NCI-H460 (cell line): ENCODE measurements around the gene ANAPC4. TPM values are rescaled to one million over a fixed set of nuclear protein-coding genes. Genes with fewer than 3 reads are reported as not detected.
A peak's percentile ranks its signal among the peaks of the same experiment; 100 is the strongest.
"Not testable (repeated sequence)": the region's sequence is repeated elsewhere in the genome, so short reads cannot be mapped to it uniquely, and the experiment has no call there.

ENCODE experiments used
- DNase-seq: peaks from one replicate; pipeline ENCODE4 v3.0.0-alpha.2; 2016; ENCODE audit warnings: low read depth; ENCODE audit errors: extremely low read depth
- polyA plus RNA-seq: library from polyadenylated mRNA; depleted of rRNA; stranded (reverse); fragments of >200 nt; gene quantifications from 2 replicates; pipeline ENCODE4 v1.2.3, GENCODE V29; 2014; cell fraction: nucleus; rRNA removed
- total RNA-seq: library from RNA; depleted of rRNA; stranded (reverse); fragments of >200 nt; shearing (Covaris generic); gene quantifications from 2 replicates; pipeline ENCODE4 v1.2.3, GENCODE V29; 2014; rRNA removed

ANAPC4 gene, protein sequence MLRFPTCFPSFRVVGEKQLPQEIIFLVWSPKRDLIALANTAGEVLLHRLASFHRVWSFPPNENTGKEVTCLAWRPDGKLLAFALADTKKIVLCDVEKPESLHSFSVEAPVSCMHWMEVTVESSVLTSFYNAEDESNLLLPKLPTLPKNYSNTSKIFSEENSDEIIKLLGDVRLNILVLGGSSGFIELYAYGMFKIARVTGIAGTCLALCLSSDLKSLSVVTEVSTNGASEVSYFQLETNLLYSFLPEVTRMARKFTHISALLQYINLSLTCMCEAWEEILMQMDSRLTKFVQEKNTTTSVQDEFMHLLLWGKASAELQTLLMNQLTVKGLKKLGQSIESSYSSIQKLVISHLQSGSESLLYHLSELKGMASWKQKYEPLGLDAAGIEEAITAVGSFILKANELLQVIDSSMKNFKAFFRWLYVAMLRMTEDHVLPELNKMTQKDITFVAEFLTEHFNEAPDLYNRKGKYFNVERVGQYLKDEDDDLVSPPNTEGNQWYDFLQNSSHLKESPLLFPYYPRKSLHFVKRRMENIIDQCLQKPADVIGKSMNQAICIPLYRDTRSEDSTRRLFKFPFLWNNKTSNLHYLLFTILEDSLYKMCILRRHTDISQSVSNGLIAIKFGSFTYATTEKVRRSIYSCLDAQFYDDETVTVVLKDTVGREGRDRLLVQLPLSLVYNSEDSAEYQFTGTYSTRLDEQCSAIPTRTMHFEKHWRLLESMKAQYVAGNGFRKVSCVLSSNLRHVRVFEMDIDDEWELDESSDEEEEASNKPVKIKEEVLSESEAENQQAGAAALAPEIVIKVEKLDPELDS
- 17.9 and 20.4 TPM in 2 replicates for total RNA-seq
- 64.4 and 72.7 TPM in 2 replicates for polyA plus RNA-seq

DNA sequence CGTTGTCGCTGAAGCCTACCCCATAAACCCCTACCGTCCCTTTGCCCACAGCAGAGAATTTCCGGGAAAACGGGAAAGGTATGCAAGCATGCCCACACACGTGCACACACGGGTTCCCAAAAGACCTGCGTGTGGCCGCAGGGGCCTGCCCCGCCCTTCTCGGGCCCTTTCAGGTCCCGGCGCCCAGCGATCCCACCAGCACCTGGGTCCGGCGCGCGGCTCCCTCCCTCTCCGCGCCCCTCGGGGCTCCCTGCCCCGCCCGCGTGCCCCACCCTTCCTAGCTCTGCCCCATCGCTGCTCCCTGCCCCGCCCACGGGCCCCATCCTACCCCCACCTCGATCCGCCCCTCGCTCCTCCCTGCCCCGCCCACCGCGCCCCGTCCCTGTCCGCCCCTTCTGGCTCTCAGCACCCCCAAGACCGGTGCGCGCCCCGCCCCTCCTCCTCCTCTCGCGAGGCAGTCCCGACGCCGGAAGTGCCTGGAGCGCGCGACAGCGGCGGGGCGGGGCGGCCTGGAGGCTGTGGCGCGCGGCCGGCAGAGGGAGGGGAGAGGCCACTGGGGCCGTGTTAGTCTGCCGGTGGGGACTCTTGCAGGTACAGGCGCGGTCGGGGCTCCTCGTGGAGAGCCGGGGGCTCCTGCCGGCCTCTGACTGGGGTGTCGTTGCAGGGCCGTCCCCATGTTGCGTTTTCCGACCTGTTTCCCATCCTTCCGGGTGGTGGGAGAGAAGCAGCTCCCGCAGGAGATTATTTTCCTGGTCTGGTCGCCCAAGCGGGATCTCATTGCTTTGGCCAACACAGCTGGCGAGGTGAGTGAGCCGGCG is at the start of gene ANAPC4:
Gene ANAPC4 (plus strand): TSS at position 510 of the 818 bp plus-strand sequence. CDS start 165 bp downstream, at position 675.
- peak; percentile 90 for DNase-seq

DNA sequence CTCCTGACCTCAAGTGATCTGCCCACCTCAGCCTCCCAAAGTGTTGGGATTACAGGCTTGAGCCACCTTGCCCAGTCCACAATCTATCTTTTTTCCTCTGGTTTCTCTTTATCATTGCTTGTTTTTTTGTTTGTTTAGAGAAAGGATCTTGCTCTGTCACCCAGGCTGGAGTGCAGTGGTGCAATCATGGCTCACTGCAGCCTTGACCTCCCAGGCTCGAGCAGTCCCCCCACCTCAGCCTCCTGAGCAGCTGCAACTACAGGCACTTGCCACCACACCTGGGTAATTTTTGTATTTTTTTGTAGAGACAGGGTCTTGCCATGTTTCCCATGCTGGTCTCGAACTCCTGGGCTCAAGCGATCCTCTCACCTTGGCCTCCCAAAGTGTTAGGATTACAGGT is 48.6 kb upstream of the ANAPC4 start:
- not testable (repeated sequence) for DNase-seq

DNA sequence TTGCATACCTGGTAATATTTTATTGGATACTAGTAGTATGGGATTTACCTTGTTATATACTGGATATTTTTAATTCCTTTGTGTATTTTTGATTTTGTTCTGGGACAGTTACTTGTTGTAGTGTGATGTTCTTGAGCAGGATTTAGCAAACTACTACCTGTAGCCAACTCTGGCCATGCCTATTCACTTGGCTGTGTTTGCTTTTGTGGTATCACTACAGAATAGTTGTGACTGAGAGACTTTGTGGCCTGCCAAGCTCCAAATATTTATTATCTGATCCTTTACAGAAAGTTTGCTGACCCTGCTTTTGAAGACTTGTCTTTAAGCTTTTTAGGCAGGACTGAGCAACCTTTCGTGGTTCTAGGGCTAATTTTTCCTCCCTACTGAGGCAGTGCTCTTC is 46.7 kb upstream of the ANAPC4 start:
- DNase-seq: no peak

DNA sequence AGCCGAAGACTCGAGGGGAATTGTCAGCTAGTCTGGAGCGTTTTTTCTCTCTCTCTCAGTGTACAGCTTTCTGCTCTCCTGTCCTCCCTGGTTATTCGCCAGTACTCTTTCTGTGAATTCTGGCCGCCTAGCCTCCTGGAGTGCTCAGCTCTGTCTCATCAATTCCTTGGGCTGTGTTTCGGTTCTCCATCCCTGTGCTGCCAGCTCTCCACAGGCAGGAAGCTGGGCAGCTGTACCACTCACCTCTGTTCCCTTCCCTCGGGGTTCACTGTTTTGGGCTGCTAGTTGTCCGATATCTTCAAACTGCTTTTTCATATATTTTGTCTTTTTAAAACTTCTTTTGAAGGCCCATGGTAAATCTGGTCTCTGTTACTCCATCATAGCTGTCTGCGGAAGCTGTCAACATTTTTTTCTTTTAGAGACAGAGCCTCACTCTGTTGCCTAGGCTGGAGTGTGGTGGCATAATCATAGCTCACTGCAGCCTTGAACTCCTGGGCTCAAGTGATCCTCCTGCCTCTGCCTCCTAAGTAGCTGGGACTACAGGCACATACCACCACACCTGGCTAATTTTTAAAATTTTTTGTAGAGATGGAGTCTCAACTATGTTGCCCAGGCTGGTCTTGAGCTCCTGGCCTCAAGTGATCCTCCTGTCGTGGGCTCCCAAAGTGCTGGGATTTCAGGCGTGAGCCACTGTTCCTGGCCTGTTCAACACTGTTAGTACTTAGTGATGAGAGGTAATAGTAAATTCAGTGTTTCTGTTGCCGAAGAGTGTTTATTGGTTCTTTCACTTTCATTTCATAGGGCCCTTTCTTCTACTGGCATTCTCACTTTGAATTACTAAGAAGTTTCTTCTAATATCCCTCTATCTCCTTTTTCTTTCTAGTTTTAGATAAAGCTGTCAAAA is 45.9 kb upstream of the ANAPC4 start:
- DNase-seq: no peak

DNA sequence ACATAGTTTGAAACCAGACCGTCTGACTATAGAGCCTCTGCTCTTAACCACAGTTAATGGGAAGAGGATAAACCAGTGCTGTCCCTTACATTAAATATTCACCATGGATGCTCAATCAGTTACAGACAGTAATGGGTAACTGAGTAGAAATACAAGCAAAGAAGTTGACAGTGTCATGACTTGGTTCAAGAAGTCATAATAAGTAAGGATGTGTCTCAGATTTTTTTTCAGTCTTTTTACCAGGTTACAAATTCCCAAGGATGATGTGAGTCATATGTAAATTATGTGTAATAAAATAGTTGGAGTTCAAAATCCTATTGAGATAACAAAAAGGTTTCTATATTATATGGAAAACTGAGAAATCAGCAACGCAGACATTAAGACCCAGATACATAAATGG is 33.4 kb upstream of the ANAPC4 start:
- no peak for DNase-seq

DNA sequence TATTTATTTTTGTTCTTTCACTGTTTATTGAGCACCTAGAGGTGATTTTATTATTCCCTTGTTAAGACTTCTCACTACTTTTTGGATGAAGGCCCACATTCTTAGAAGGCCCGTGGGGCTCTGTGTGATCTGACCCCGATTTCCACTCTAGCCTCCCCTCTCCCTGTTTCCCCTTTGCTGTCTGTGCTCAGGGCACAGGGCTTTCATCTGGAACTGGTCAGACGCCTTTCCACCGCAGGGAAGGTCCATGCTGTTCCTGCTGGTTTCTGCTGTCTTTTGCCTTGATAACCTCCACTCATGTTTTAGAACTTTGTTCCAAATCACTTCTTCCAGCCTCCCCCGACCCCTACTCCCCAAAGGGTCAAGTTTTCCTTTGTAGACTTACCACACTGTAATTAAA is 31.3 kb upstream of the ANAPC4 start:
- DNase-seq: no peak

DNA sequence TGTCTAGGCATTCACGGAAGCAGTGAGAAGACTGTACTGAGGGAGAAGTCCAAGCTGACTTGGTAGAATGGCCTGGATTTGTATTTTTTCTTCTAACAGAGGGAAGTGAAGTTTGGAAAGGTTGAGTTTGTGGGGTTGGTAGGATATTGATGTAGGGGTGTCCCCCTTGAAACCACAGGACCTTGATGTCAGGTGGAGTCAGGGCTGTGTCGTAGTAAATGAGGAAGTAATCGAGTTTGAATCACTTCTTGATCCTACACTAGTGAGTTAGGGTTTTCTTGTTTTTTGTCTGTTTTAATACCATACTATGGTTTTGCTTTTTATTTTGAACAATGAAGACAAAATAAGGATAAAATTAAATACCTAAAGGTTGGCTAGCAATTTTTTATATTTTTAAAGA is 30.1 kb upstream of the ANAPC4 start:
- DNase-seq: no peak

DNA sequence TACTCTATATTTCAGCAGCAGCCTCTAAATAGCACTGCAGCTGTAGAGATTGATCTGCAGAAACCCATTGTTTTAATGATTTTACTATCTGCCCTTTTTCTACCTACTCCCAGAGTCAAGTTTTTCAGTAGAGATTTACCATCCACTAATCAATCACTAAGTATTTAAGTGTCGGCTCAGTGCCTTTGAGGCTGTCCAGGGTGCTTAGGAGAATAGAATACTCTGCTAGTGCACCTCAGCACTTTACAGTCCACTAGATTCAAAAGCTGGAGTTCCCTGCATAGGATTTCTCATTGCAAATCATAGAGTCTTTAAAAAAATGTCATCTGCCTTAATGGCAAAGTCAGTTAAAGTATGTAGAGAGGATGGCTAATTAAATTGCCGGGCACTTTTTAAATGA is 29.6 kb upstream of the ANAPC4 start:
- DNase-seq: no peak

DNA sequence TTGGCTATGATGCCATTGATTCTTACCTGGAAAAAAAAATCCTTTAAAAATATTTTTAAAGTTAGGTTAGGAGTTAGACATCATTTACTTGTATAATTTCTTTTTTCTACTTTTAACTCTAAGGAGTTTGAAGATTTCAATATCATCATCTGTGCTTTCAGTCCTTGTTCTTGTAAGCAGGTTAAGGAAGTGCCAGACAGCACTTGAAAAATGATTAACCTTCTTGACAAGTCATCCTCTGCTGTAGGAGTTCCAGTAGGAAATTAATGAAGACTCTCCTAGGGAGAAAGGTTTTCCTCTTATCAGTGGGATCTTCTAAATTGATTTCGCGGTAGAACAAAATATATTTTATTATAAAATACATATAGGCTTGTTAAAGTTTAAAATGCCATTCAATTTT is 29.1 kb upstream of the ANAPC4 start:
- no peak for DNase-seq

DNA sequence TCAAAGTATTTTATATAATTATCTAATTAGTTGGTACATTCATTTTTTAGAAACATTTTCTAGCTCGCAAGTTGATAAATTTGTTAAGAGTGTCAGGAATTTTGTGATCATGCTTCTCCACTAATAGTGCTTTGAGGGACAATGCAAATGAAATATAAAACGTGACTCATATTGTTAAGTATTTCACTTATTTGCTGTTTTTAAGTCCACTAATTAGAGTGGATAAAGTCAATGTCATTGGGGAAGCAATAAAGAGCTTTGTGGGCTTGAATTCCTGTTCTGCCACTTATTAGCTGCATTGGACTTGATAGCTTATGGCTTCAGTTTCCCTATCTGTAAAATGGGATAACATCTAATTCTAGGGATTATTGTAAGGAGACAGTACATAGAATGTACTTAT is 26.5 kb upstream of the ANAPC4 start:
- DNase-seq: no peak

DNA sequence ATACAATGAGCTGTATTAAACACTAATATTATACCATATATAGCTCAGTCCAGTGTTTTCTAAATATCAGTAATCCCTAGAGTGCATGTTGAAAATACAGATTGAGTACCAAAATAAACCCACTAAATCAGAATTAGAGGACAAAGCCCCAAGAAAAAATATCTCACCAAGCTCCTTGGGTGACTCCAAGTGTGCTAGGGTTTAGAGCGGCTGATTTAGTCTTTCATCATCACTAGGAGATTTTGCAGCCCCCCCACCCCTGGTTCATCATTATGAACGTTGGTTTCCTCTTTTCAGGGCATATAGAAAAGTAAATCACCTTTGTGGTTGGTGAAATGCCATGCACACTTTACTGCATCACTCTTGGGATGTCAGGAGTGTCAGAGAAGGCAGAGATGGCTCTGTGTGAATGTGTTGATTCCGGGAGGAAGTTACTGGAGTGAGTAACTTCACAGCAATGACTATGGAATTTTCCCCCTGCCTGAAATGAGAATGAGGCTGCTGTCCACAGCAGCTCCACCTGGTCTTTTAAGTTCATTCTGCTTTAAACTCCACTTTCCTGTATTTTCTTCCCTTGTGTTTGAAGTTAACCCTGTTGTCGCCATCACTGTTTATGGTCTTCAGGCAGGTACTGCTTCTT is 25.2 kb upstream of the ANAPC4 start:
- peak; percentile 4 for DNase-seq

DNA sequence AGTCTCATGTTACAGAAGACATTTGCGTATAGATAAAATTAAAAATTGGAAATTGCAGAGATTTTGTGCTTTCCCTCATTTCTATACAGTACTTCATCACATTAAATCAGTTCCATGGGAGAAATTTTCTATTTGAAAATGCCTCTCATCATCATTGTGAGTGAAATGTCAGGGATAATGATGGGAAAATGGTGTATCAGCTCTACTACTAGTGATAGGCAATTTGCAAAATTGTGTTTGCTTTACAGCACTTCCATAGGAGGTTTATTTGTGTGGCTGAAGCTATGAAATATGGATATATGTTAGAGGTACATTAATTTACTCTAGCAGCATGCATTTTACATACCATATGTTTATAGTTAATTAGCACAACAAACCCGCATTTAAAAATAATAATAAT is 21.0 kb upstream of the ANAPC4 start:
- DNase-seq: no peak

DNA sequence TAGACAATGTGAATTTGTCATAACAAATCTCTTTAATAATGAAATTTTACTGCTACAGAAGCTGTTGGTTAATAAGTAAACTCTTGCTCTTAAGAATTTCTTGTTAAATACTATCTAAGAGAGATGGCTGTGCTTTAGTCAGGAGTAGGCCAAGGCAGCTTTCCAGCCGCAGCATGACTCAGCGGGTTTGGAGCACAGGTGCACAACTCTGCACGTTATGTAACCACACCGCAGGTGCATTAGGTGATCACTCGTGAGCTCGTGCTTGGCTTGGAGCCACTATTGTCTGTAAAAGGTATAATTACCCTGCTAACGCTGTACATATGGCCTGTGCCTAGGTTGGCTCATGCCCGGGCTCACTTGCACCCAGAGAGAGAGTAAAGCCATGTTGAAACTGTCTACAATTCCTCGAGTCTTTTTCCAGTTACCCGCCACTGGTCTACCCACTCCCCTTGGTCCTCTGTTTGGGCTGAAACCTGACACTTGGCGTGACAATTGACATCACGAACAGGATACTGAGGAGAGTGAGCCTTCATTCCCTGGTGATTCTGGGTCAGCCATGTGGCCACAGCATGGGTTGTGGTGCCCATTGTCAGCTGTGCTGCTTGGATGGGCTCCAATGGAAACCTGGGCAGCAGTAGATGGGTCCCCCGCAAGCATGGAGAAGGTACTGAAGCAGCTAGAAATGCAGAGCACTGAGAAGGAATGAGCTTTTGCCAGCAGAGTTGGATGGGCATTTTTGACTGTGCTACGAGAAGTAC is 18.4 kb upstream of the ANAPC4 start:
- no peak for DNase-seq

DNA sequence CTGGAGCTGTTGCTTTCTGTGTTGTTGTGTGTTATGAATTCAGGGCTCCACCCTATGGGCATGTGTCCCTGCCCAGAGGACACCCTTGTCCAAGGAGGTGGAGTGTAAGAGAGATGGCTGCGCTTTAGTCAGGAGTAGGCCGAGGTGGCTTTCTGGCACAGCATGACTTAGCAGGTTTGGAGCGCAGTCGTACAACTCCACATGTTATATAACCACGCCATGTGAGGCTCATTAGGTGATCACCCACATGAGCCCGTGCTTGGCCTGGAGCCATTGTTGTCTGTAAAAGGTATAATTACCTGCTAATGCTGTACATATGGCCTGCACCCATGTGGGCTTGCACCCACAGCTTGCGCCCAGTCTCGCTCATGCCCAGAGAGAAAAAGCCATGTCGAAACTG is 15.8 kb upstream of the ANAPC4 start:
- no peak for DNase-seq

DNA sequence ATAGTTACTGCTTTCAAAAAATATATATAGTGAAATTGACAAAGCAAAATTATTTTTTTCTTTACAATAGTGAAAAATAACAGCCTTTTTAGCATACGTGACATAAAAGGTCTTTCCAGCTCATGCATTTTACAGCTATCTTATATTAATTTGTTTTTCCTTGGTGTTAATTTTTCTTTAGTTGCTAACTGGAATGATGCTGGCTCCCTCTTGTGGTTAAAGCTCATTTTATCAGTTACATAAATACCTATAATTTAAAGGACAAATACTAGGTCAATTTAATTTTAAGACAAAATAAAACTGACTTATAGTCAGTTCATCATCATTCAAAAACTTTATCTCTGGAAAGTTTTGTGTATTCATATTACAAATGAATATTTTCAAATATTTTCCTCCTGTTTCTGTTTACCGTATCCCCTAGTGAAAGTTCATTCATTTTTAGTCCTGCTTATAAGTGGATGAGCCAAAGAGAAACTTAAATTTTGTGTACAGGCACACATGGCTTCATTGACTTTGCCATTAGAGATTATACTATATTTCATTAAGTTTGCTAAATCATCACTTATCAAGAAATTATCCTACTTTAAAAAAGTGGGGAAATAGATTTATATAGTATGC is 9.9 kb upstream of the ANAPC4 start:
- no peak for DNase-seq

DNA sequence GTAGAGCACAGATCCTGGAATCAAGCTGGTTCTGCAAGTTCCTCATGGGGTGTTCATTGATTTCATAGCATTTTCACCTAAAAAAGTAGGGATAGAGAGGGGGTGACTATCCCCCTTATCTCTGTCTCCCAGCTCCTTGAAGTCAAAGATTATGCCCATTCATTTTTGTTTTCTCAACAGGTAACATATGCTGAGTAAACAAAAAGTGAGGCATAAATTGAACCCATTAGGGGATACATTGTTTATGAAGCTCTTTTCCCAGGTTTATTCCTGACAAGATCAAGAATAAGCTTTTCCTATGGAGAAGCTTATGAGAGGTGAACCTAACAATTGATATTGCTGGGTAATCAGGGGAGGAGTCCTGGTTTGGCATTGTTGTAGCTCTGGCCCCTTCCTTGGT is 9.2 kb upstream of the ANAPC4 start:
- DNase-seq: no peak

DNA sequence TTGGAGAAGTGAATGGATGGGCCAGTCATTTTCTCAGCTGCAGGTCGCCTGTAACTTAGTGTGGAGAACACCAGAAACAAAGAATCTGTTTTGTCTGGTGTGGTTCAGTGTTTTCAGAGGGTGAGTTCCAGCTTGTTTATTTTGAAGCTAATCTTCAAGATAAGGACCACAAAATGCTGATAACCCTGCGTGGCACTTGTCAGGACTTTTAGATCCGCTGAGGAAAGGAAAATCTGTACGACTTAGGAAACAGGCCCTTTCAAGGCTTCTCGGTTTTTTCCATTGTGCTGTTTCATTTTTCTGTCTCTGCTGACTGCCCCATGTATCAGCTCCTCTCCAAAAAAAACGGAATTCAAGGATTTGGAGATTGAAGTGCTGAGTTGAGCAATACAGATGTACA is 8.7 kb upstream of the ANAPC4 start:
- no peak for DNase-seq

DNA sequence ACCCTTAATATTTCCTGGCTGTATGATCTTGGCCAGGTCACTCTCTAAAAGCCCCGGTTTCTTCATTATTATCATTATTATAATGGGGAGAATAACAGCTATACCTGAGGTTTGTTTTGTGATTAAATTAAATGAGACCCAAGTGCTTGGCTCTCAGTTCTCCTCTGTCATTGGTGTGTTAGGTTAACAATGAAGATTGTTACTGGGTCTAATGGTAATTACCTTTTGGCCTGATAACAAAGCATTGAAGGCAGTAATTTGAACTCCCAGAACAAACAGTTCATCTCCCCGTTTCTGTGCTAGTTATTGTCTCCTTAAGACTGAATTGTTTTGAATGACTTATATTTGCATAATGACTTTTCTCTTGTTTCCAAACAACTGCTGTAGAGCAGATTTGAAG is 6.8 kb upstream of the ANAPC4 start:
- no peak for DNase-seq
